Skeletal muscle tissue (tissue), 4 donors: ENCODE results near the gene CORO2A. TPM values are rescaled to one million over a fixed set of nuclear protein-coding genes. Genes with fewer than 3 reads are reported as not detected.

Experiments used
- H3K27ac ChIP-seq: one replicate; pipeline ENCODE4 v1.7.0; 2013; ENCODE audit warnings: mild to moderate bottlenecking, low read depth, low read length, inconsistent platforms
- H3K27me3 ChIP-seq, 3 donors: one replicate each; pipeline ENCODE4 v1.7.0; 2013; ENCODE audit warnings: low read length in 3 of 3; ENCODE audit not compliant: control insufficient read depth in 3 of 3, insufficient read depth in 3 of 3
- H3K36me3 ChIP-seq, 3 donors: one replicate each; pipeline ENCODE4 v1.7.0; 2013; ENCODE audit warnings: low read length in 3 of 3; ENCODE audit not compliant: control insufficient read depth in 3 of 3, insufficient read depth in 3 of 3
- H3K4me1 ChIP-seq, 3 donors: one replicate each; pipeline ENCODE4 v1.7.0; 2013; ENCODE audit warnings: low read length in 3 of 3, mild to moderate bottlenecking in 3 of 3; ENCODE audit not compliant: control insufficient read depth in 3 of 3, insufficient read depth in 3 of 3
- H3K4me3 ChIP-seq, 3 donors: one replicate each; pipeline ENCODE4 v1.7.0; 2013; ENCODE audit warnings: low read length in 3 of 3
- H3K9ac ChIP-seq, 3 donors: one replicate each; pipeline ENCODE4 v1.7.0; 2013; ENCODE audit warnings: low read length in 3 of 3, mild to moderate bottlenecking in 3 of 3, moderate library complexity in 2 of 3, low read depth in 1 of 3
- H3K9me3 ChIP-seq, 3 donors: one replicate each; pipeline ENCODE4 v1.7.0; 2013; ENCODE audit warnings: low read length in 3 of 3; ENCODE audit not compliant: control insufficient read depth in 3 of 3
- total RNA-seq: library from RNA; depleted of rRNA; stranded (reverse); fragments of >200 nt; gene quantifications from one replicate; pipeline ENCODE4 v1.2.3, GENCODE V29; 2014
- donor health status: Osteomylitis.

Gene CORO2A
- total RNA-seq, 1 donor from 2014 or later: under 0.01 TPM

- peaks cover 5 to 13% (median 8%) of the 10 kb centered on the region in 3 donors for H3K4me1 ChIP-seq
These were observed 3.2 kb upstream of the CORO2A start for GRCh38 chr9:98195671-98196070.

GRCh38 chr9:98193336-98193944, 1.0 kb upstream of the CORO2A start:
- peaks cover 5 to 13% (median 8%) of the 10 kb centered on the region in 3 donors for H3K4me1 ChIP-seq
- no peak overlapping the region for H3K27ac ChIP-seq
- peak overlapping the region; percentile 68 to 79 (median 68) for H3K4me3 ChIP-seq
- H3K9ac ChIP-seq: peak overlapping the region; percentile 51 to 74 (median 67)
- H3K27me3 ChIP-seq: peaks cover 0 to 11% (median 6%) of the 10 kb centered on the region in 3 donors
- no peaks in the 10 kb centered on the region for H3K9me3 ChIP-seq
- no peaks in the 10 kb centered on the region for H3K36me3 ChIP-seq

More at GRCh38 chr9:98195671-98196070, 3.2 kb upstream of the CORO2A start:
- H3K9me3 ChIP-seq: no peaks in the 10 kb centered on the region
- no peak overlapping the region for H3K27ac ChIP-seq
- H3K4me3 ChIP-seq: no peak overlapping the region
- peaks cover 0 to 11% (median 6%) of the 10 kb centered on the region in 3 donors for H3K27me3 ChIP-seq
- H3K9ac ChIP-seq: no peak overlapping the region
- H3K36me3 ChIP-seq: peaks cover 0 to 4% (median 4%) of the 10 kb centered on the region in 3 donors

- H3K36me3 ChIP-seq: no peaks in the 10 kb centered on the region
- H3K9ac ChIP-seq: no peak overlapping the region
- peaks cover 5 to 13% (median 8%) of the 10 kb centered on the region in 3 donors for H3K4me1 ChIP-seq
- H3K27me3 ChIP-seq: peaks cover 3 to 11% (median 6%) of the 10 kb centered on the region in 3 donors
- peak overlapping the region; percentile 66 to 79 (median 68) for H3K4me3 ChIP-seq
- no peak overlapping the region for H3K27ac ChIP-seq
- no peaks in the 10 kb centered on the region for H3K9me3 ChIP-seq
These were observed 550 bp downstream of the CORO2A start for GRCh38 chr9:98191671-98192502.

GRCh38 chr9:98191181-98191608, 1.2 kb downstream of the CORO2A start:
- Histone ChIP-seq H3K4me3 (no peak overlapping the region), H3K27ac (no peak overlapping the region), H3K9me3 (no peaks in the 10 kb centered on the region), H3K9ac (no peak overlapping the region), H3K27me3 (peaks cover 3 to 11% (median 6%) of the 10 kb centered on the region in 3 donors), H3K36me3 (no peaks in the 10 kb centered on the region), H3K4me1 (peaks cover 5 to 13% (median 8%) of the 10 kb centered on the region in 3 donors)

GRCh38 chr9:98190757-98191105, 1.7 kb downstream of the CORO2A start:
- Histone ChIP-seq H3K27ac (no peak overlapping the region), H3K9me3 (no peaks in the 10 kb centered on the region), H3K9ac (no peak overlapping the region), H3K27me3 (peaks cover 3 to 11% (median 6%) of the 10 kb centered on the region in 3 donors), H3K36me3 (no peaks in the 10 kb centered on the region), H3K4me1 (peaks cover 5 to 13% (median 8%) of the 10 kb centered on the region in 3 donors), H3K4me3 (no peak overlapping the region)

GRCh38 chr9:98189412-98189811, 3.0 kb downstream of the CORO2A start:
- Histone ChIP-seq H3K9me3 (no peaks in the 10 kb centered on the region), H3K36me3 (no peaks in the 10 kb centered on the region), H3K4me1 (peaks cover 5 to 13% (median 8%) of the 10 kb centered on the region in 3 donors), H3K27ac (no peak overlapping the region), H3K4me3 (no peak overlapping the region), H3K9ac (no peak overlapping the region), H3K27me3 (peaks cover 3 to 11% (median 6%) of the 10 kb centered on the region in 3 donors)

- no peaks in the 10 kb centered on the region for H3K36me3 ChIP-seq
- H3K4me1 ChIP-seq: peaks cover under 1 to 8% (median 5%) of the 10 kb centered on the region in 3 donors
- no peaks in the 10 kb centered on the region for H3K9me3 ChIP-seq
- H3K9ac ChIP-seq: no peak overlapping the region
- H3K4me3 ChIP-seq: no peak overlapping the region
- H3K27me3 ChIP-seq: peaks cover 3 to 11% (median 6%) of the 10 kb centered on the region in 3 donors
- no peak overlapping the region for H3K27ac ChIP-seq
These were observed 4.5 kb downstream of the CORO2A start for GRCh38 chr9:98187926-98188325.

GRCh38 chr9:98186236-98186635, 6.2 kb downstream of the CORO2A start:
- Histone ChIP-seq H3K9ac (no peak overlapping the region), H3K36me3 (no peaks in the 10 kb centered on the region), H3K4me1 (no peaks in the 10 kb centered on the region), H3K27me3 (peaks cover 0 to 3% (median 3%) of the 10 kb centered on the region in 3 donors), H3K9me3 (no peaks in the 10 kb centered on the region), H3K27ac (no peak overlapping the region), H3K4me3 (no peak overlapping the region)

GRCh38 chr9:98185611-98186171, 6.7 kb downstream of the CORO2A start:
- Histone ChIP-seq H3K4me3 (no peak overlapping the region), H3K4me1 (no peaks in the 10 kb centered on the region), H3K36me3 (no peaks in the 10 kb centered on the region), H3K9me3 (no peaks in the 10 kb centered on the region), H3K9ac (no peak overlapping the region), H3K27ac (no peak overlapping the region), H3K27me3 (peaks cover 0 to 3% (median 0%) of the 10 kb centered on the region in 3 donors)
